GM23338 (cell line): ENCODE measurements around the gene STPG2. TPM values are rescaled to one million over a fixed set of nuclear protein-coding genes. Genes with fewer than 3 reads are reported as not detected.

Experiments used
- ATAC-seq: fragments of 200-7000 bp; cut with Tn5 transposase; 3 replicates; pipeline ENCODE4 v1.9.1; 2020
- DNase-seq: peaks from one replicate; pipeline ENCODE4 v3.0.0-alpha.2; 2015; ENCODE audit warnings: low spot score
- H2AFZ ChIP-seq: fragments of 200-600 bp; sonication (generic); 2 replicates; pipeline ENCODE4 v1.8.0; 2016; ENCODE audit warnings: antibody characterized with exemption, mild to moderate bottlenecking, moderate library complexity
- H3F3A ChIP-seq: fragments of 200-600 bp; sonication (generic); replicated peaks from 2 replicates; pipeline ENCODE4 v1.8.0; 2017; ENCODE audit warnings: antibody characterized with exemption, mixed run types, low read depth
- H3K27ac ChIP-seq: fragments of 200-600 bp; sonication (generic); 2 replicates; pipeline ENCODE4 v1.6.1; 2016; ENCODE audit warnings: low read depth
- H3K27me3 ChIP-seq: fragments of 200-600 bp; sonication (generic); 2 replicates; pipeline ENCODE4 v1.8.0; 2016; ENCODE audit warnings: mild to moderate bottlenecking, mixed run types, moderate library complexity; ENCODE audit not compliant: insufficient read depth
- H3K36me3 ChIP-seq: fragments of 200-600 bp; sonication (generic); 2 replicates; pipeline ENCODE4 v1.8.0; 2016; ENCODE audit warnings: mild to moderate bottlenecking; ENCODE audit not compliant: insufficient read depth
- H3K4me1 ChIP-seq: fragments of 200-600 bp; sonication (generic); 2 replicates; pipeline ENCODE4 v1.8.0; 2016; ENCODE audit warnings: mild to moderate bottlenecking, moderate library complexity; ENCODE audit not compliant: insufficient read depth
- H3K4me2 ChIP-seq: fragments of 200-600 bp; sonication (generic); 2 replicates; pipeline ENCODE4 v1.7.1; 2017; ENCODE audit warnings: mixed run types
- H3K4me3 ChIP-seq: fragments of 200-600 bp; sonication (generic); 2 replicates; pipeline ENCODE4 v1.6.1; 2016; ENCODE audit warnings: mixed run types
- H3K79me2 ChIP-seq: fragments of 200-600 bp; sonication (generic); replicated peaks from 2 replicates; pipeline ENCODE4 v1.8.0; 2017; ENCODE audit warnings: mild to moderate bottlenecking; ENCODE audit not compliant: insufficient read depth
- H3K9me2 ChIP-seq: fragments of 200-600 bp; sonication (generic); 2 replicates; pipeline ENCODE4 v1.8.0; 2017; ENCODE audit not compliant: insufficient read depth
- H4K20me1 ChIP-seq: fragments of 200-600 bp; sonication (generic); replicated peaks from 2 replicates; pipeline ENCODE4 v1.8.0; 2017; ENCODE audit warnings: mild to moderate bottlenecking; ENCODE audit not compliant: insufficient read depth
- H3K27ac Mint-ChIP-seq: 2 replicates; pipeline ENCODE4 v1.8.0; 2020; ENCODE audit warnings: inconsistent platforms, mild to moderate bottlenecking, moderate library complexity, mixed read lengths
- H3K27me3 Mint-ChIP-seq: 3 replicates; pipeline ENCODE4 v1.8.0; 2022; ENCODE audit warnings: low read depth, mild to moderate bottlenecking, moderate library complexity, mixed read lengths, inconsistent platforms; ENCODE audit not compliant: insufficient read depth, poor library complexity
- H3K36me3 Mint-ChIP-seq: 3 replicates; pipeline ENCODE4 v1.8.0; 2021; ENCODE audit warnings: low read depth, mild to moderate bottlenecking, inconsistent platforms, moderate library complexity, mixed read lengths
- H3K4me1 Mint-ChIP-seq: 3 replicates; pipeline ENCODE4 v1.8.0; 2020; ENCODE audit warnings: mild to moderate bottlenecking, inconsistent platforms, mixed read lengths
- H3K4me3 Mint-ChIP-seq: 3 replicates; pipeline ENCODE4 v1.8.0; 2021; ENCODE audit warnings: moderate library complexity, mild to moderate bottlenecking, inconsistent platforms, mixed read lengths
- H3K9me3 Mint-ChIP-seq: 3 replicates; pipeline ENCODE4 v1.8.0; 2020; ENCODE audit warnings: moderate library complexity, mild to moderate bottlenecking, inconsistent platforms, mixed read lengths
- CREB1 ChIP-seq: fragments of 250-450 bp; sonication (Bioruptor Pico); IDR thresholded peaks from 2 replicates; pipeline ENCODE4 v1.5.0; 2020; ENCODE audit warnings: low read depth, mild to moderate bottlenecking, moderate library complexity
- CTCF ChIP-seq, 2 experiments: fragments of 200-600 bp in 1 of 2; sonication (generic) in 1 of 2; conservative IDR thresholded peaks; 2 replicates each; pipeline versions ENCODE4 v1.5.1 to v1.6.1; 2016 to 2017; ENCODE audit warnings: antibody characterized with exemption in 2 of 2, low read depth in 2 of 2, mild to moderate bottlenecking in 2 of 2, moderate library complexity in 1 of 2
- ETS1 ChIP-seq: IDR thresholded peaks from 2 replicates; pipeline ENCODE4 v1.6.1; 2016; ENCODE audit warnings: antibody characterized with exemption
- EZH2 ChIP-seq: fragments of 200-600 bp; sonication (generic); IDR thresholded peaks from one replicate; pipeline ENCODE4 v1.8.0; 2017; ENCODE audit warnings: antibody characterized with exemption, mild to moderate bottlenecking, low read depth; ENCODE audit not compliant: unreplicated experiment
- EZH2phosphoT487 ChIP-seq: fragments of 200-600 bp; sonication (generic); IDR thresholded peaks from one replicate; pipeline ENCODE4 v1.8.1; 2018; ENCODE audit warnings: antibody characterized with exemption; ENCODE audit not compliant: unreplicated experiment
- POLR2AphosphoS5 ChIP-seq: IDR thresholded peaks from 2 replicates; pipeline ENCODE4 v1.6.1; 2016; ENCODE audit warnings: antibody characterized with exemption, low read depth
- REST ChIP-seq: IDR thresholded peaks from one replicate; pipeline ENCODE4 v1.6.1; 2018; ENCODE audit warnings: antibody characterized with exemption; ENCODE audit not compliant: unreplicated experiment
- STAT1 ChIP-seq: IDR thresholded peaks from one replicate; pipeline ENCODE4 v1.6.1; 2016; ENCODE audit warnings: antibody characterized with exemption; ENCODE audit not compliant: unreplicated experiment
- ZNF114 ChIP-seq: fragments of 250-450 bp; sonication (Bioruptor Pico); IDR thresholded peaks from 2 replicates; pipeline ENCODE4 v1.5.0; 2020; ENCODE audit warnings: mild to moderate bottlenecking, moderate library complexity
- ZNF331 ChIP-seq: fragments of 250-450 bp; sonication (Bioruptor Pico); IDR thresholded peaks from 2 replicates; pipeline ENCODE4 v1.5.0; 2020; ENCODE audit warnings: low read depth, mild to moderate bottlenecking, moderate library complexity
- ZNF462 ChIP-seq: fragments of 250-450 bp; sonication (Bioruptor Pico); IDR thresholded peaks from 2 replicates; pipeline ENCODE4 v1.5.0; 2020; ENCODE audit warnings: mild to moderate bottlenecking, moderate library complexity
- polyA plus RNA-seq: library from polyadenylated mRNA; unstranded; fragments of >200 nt; fragmentation: Nextera tagmentation; extraction: Ambion mirVana; gene quantifications from 2 replicates; pipeline ENCODE4 v1.2.1, GENCODE V29; 2016
- total RNA-seq: library from RNA; depleted of rRNA; stranded (reverse); fragments of >200 nt; shearing (Covaris generic); gene quantifications from 2 replicates; pipeline ENCODE4 v1.2.3, GENCODE V29; 2014

Gene STPG2
- total and polyA plus RNA-seq, 2 experiments from 2014 or later: 0.17 to 0.32 TPM

- TF ChIP-seq ZNF462: peak; percentile 92
These were observed 297.5 kb downstream of the STPG2 start (continued) for GRCh38 chr4:97845758-97846157.

GRCh38 chr4:97841512-97841911 lies 301.8 kb downstream of the STPG2 start:
- no peaks in the 10 kb centered on the region for H3K36me3 ChIP-seq
- peaks cover 5% of the 10 kb centered on the region; the same call in 2 of the 3 replicates for H3K4me1 Mint-ChIP-seq
- H3K4me2 ChIP-seq: no peak overlapping the region
- H3K4me1 ChIP-seq: no peaks in the 10 kb centered on the region
- no peaks in the 10 kb centered on the region for H3K27me3 Mint-ChIP-seq
- 0 out of 3 replicates have a peak, but pooled peaks cover 2% of the 10 kb centered on the region for H3K9me3 Mint-ChIP-seq
- H3K9me2 ChIP-seq: no peaks in the 10 kb centered on the region
- H3F3A ChIP-seq: no peaks in the 10 kb centered on the region
- 0 out of 3 replicates have a peak, but pooled peaks cover 2% of the 10 kb centered on the region for H3K36me3 Mint-ChIP-seq
- DNase-seq: no peak
- no peak overlapping the region for H3K4me3 ChIP-seq
- no peaks in the 10 kb centered on the region for H4K20me1 ChIP-seq
- H3K27ac Mint-ChIP-seq: no peak overlapping the region
- ATAC-seq: no peak
- no peak overlapping the region for H3K27ac ChIP-seq
- no peaks in the 10 kb centered on the region for H3K79me2 ChIP-seq
- no peaks in the 10 kb centered on the region for H3K27me3 ChIP-seq
- H3K4me3 Mint-ChIP-seq: no peak overlapping the region
- H2AFZ ChIP-seq: no peak overlapping the region
- no peak for TF ChIP-seq POLR2AphosphoS5
- no peak for TF ChIP-seq STAT1
- TF ChIP-seq ETS1: no peak
- no peak for TF ChIP-seq CTCF (conservative IDR thresholded peaks at IDR 0.05; ENCODE audit: low read depth in 2 of 2)
- TF ChIP-seq ZNF114: no peak
- TF ChIP-seq CREB1 (CRISPR knock-in tag): no peak
- TF ChIP-seq ZNF331 (CRISPR knock-in tag): no peak
- TF ChIP-seq EZH2: no peak
- TF ChIP-seq EZH2phosphoT487: no peak
- no peak for TF ChIP-seq REST
